ENCODE data around the gene ATXN10.

Gene ATXN10

GRCh38 chr22:45886540-45886939 lies 214.9 kb downstream of the ATXN10 start:
- Histone ChIP-seq H3K9ac (ENCODE audit: low read length) (no peak overlapping the region), H3K9me2 (replicated peaks; ENCODE audit: insufficient read depth, low read length) (no peaks in the 10 kb centered on the region), H3K9me3 (ENCODE audit: insufficient read depth, low read length) (no peaks in the 10 kb centered on the region), H3K36me3 (ENCODE audit: low read length) (no peaks in the 10 kb centered on the region), H3K4me2 (ENCODE audit: low read depth, low read length, poor library complexity, severe bottlenecking) (no peak overlapping the region), H3K27me3 (ENCODE audit: low read length) (no peaks in the 10 kb centered on the region), H3K79me2 (ENCODE audit: insufficient read depth, low read length) (no peaks in the 10 kb centered on the region), H3K4me3 (ENCODE audit: insufficient read depth, low read length, poor library complexity, severe bottlenecking) (no peak overlapping the region), H2AFZ (ENCODE audit: low read depth, low read length, severe bottlenecking) (no peak overlapping the region), H4K20me1 (ENCODE audit: low read depth, low read length) (no peaks in the 10 kb centered on the region), H3K27ac (ENCODE audit: low read depth, low read length) (no peak overlapping the region), H3F3A (ENCODE audit: insufficient read depth) (no peaks in the 10 kb centered on the region)
- TF ChIP-seq EZH2phosphoT487 (conservative IDR thresholded peaks at IDR 0.05; ENCODE audit: low read length) = no peak
- TF ChIP-seq CTCF (IDR thresholded peaks at IDR 0.05; ENCODE audit: insufficient read depth, low read length, poor library complexity, severe bottlenecking) = no peak

GRCh38 chr22:45887202-45888131 lies 215.8 kb downstream of the ATXN10 start:
- H3K4me3 ChIP-seq (ENCODE audit: insufficient read depth, low read length, poor library complexity, severe bottlenecking) = no peak overlapping the region
- TF ChIP-seq CTCF (IDR thresholded peaks at IDR 0.05; ENCODE audit: insufficient read depth, low read length, poor library complexity, severe bottlenecking) (no peak), EZH2phosphoT487 (conservative IDR thresholded peaks at IDR 0.05; ENCODE audit: low read length) (no peak)
- no peaks in the 10 kb centered on the region for H3K9me3 ChIP-seq (ENCODE audit: insufficient read depth, low read length)
- H3K4me2 ChIP-seq (ENCODE audit: low read depth, low read length, poor library complexity, severe bottlenecking) = no peak overlapping the region
- H4K20me1 ChIP-seq (ENCODE audit: low read depth, low read length) = no peaks in the 10 kb centered on the region
- no peak overlapping the region for H3K27ac ChIP-seq (ENCODE audit: low read depth, low read length)
- no peaks in the 10 kb centered on the region for H3K9me2 ChIP-seq (replicated peaks; ENCODE audit: insufficient read depth, low read length)
- no peaks in the 10 kb centered on the region for H3K36me3 ChIP-seq (ENCODE audit: low read length)
- no peaks in the 10 kb centered on the region for H3K27me3 ChIP-seq (ENCODE audit: low read length)
- H3K79me2 ChIP-seq (ENCODE audit: insufficient read depth, low read length) = no peaks in the 10 kb centered on the region
- H3K9ac ChIP-seq (ENCODE audit: low read length) = no peak overlapping the region
- H3F3A ChIP-seq (ENCODE audit: insufficient read depth) = no peaks in the 10 kb centered on the region
- no peak overlapping the region for H2AFZ ChIP-seq (ENCODE audit: low read depth, low read length, severe bottlenecking)

- Histone ChIP-seq H2AFZ (ENCODE audit: low read depth, low read length, severe bottlenecking) (no peak overlapping the region), H4K20me1 (ENCODE audit: low read depth, low read length) (no peaks in the 10 kb centered on the region)
Measured at GRCh38 chr22:45888221-45889092, 216.8 kb downstream of the ATXN10 start.

More at GRCh38 chr22:45888221-45889092, 216.8 kb downstream of the ATXN10 start:
- no peak overlapping the region for H3K4me3 ChIP-seq (ENCODE audit: insufficient read depth, low read length, poor library complexity, severe bottlenecking)
- H3K9me3 ChIP-seq (ENCODE audit: insufficient read depth, low read length) = no peaks in the 10 kb centered on the region
- no peak for TF ChIP-seq EZH2phosphoT487 (conservative IDR thresholded peaks at IDR 0.05; ENCODE audit: low read length)
- no peak for TF ChIP-seq CTCF (IDR thresholded peaks at IDR 0.05; ENCODE audit: insufficient read depth, low read length, poor library complexity, severe bottlenecking)
- no peaks in the 10 kb centered on the region for H3K27me3 ChIP-seq (ENCODE audit: low read length)
- no peaks in the 10 kb centered on the region for H3K36me3 ChIP-seq (ENCODE audit: low read length)
- H3K79me2 ChIP-seq (ENCODE audit: insufficient read depth, low read length) = no peaks in the 10 kb centered on the region
- H3K27ac ChIP-seq (ENCODE audit: low read depth, low read length) = no peak overlapping the region
- no peak overlapping the region for H3K4me2 ChIP-seq (ENCODE audit: low read depth, low read length, poor library complexity, severe bottlenecking)
- H3K9ac ChIP-seq (ENCODE audit: low read length) = no peak overlapping the region
- H3F3A ChIP-seq (ENCODE audit: insufficient read depth) = no peaks in the 10 kb centered on the region
- no peaks in the 10 kb centered on the region for H3K9me2 ChIP-seq (replicated peaks; ENCODE audit: insufficient read depth, low read length)
